ENCODE measurements around the gene MRFAP1L1. TPM values are rescaled to one million over a fixed set of nuclear protein-coding genes. Genes with fewer than 3 reads are reported as not detected.

MRFAP1L1 gene
- total RNA-seq, 1 experiment from 2014 or later, result 57.7 TPM

- Mint-ChIP-seq H3K9me3 (peaks cover 2 to 3% of the 10 kb centered on the region in 2 experiments; a peak in 3 of 5 replicates), H3K4me1 (peaks cover 9 to 24% of the 10 kb centered on the region in 2 experiments), H3K36me3 (ENCODE audit: insufficient read depth in 1 of 3, low read depth in 3 of 3) (peaks cover 2 to 3% (median 3%) of the 10 kb centered on the region in 3 experiments; a peak in 3 of 7 replicates), H3K27ac (peak overlapping the region in 2 of 3 experiments; percentile 60 to 69; a peak in 3 of 7 replicates), H3K4me3 (peak overlapping the region; percentile 84 to 88), H3K27me3 (ENCODE audit: low read depth) (peaks cover 44% of the 10 kb centered on the region)
- no peak overlapping the region for H2BK12ac ChIP-seq (ENCODE audit: insufficient read length, low read depth, low read length)
- H4K8ac ChIP-seq (replicated peaks; ENCODE audit: insufficient read length, low read depth, low read length), result no peak overlapping the region
- no peak overlapping the region for H2BK15ac ChIP-seq (ENCODE audit: low read depth, low read length)
- no peaks in the 10 kb centered on the region for H4K20me1 ChIP-seq (ENCODE audit: control insufficient read depth, insufficient read depth, insufficient read length)
- H3K4me2 ChIP-seq (ENCODE audit: insufficient read depth, insufficient read length, low read length), result peak overlapping the region; percentile 57
- H2BK20ac ChIP-seq (ENCODE audit: low read depth, low read length, poor library complexity, severe bottlenecking), result no peak overlapping the region
- peaks cover 9% of the 10 kb centered on the region for H3K23me2 ChIP-seq (ENCODE audit: insufficient read length, low read depth, low read length, poor library complexity, severe bottlenecking)
- no peak overlapping the region for H2BK120ac ChIP-seq (ENCODE audit: low read depth, low read length, poor library complexity, severe bottlenecking)
- no peak overlapping the region for H3K23ac ChIP-seq (ENCODE audit: insufficient read length, low read depth, low read length)
- H3K18ac ChIP-seq (ENCODE audit: insufficient read length, low read depth, low read length), result no peak overlapping the region
- no peak for DNase-seq
- H3K4me1 ChIP-seq (ENCODE audit: insufficient read depth, low read length), result peaks cover 2% of the 10 kb centered on the region; the same call in 1 of the 2 replicates
- H2AK5ac ChIP-seq (ENCODE audit: insufficient read length, low read length), result no peak overlapping the region
- H3K9me3 ChIP-seq (ENCODE audit: control insufficient read depth, low read depth, low read length), result no peaks in the 10 kb centered on the region
- no peak overlapping the region for H4K91ac ChIP-seq (ENCODE audit: insufficient read length, low read depth, low read length)
- TF ChIP-seq CTCF (conservative IDR thresholded peaks at IDR 0.05), result no peak
- no peak overlapping the region for H3T11ph ChIP-seq (ENCODE audit: low read length)
- no peaks in the 10 kb centered on the region for H3K79me1 ChIP-seq (ENCODE audit: insufficient read depth, low read depth, low read length, poor library complexity, severe bottlenecking)
- H3K4ac ChIP-seq (ENCODE audit: low read depth, low read length), result no peak overlapping the region
- no peak overlapping the region for H3K27ac ChIP-seq (ENCODE audit: insufficient read length, low read depth, low read length)
- H3K27me3 ChIP-seq (ENCODE audit: insufficient read depth, low read length), result peaks cover 2% of the 10 kb centered on the region
- no peak overlapping the region for H2BK5ac ChIP-seq (ENCODE audit: insufficient read length, low read length)
- H3K9ac ChIP-seq (ENCODE audit: extremely low read depth, insufficient read length, low read length), result peak overlapping the region; percentile 11
- peaks cover 8% of the 10 kb centered on the region; the same call in 1 of the 2 replicates for H3K79me2 ChIP-seq (ENCODE audit: insufficient read depth, low read length)
- no peak overlapping the region for H3K56ac ChIP-seq (ENCODE audit: insufficient read length, low read depth, low read length)
- no CpG with 5 or more reads among the region's 9 CpGs for WGBS (ENCODE audit: extremely low coverage, insufficient read length, low lambda C conversion rate)
- H4K5ac ChIP-seq (ENCODE audit: insufficient read length, low read depth, low read length), result no peak overlapping the region
- H2AFZ ChIP-seq (ENCODE audit: low read length), result peak overlapping the region; percentile 93
- no peak overlapping the region for H3K14ac ChIP-seq (ENCODE audit: insufficient read depth, low read length)
Observed at GRCh38 chr4:6715704-6716017, 6.0 kb upstream of the MRFAP1L1 start.
